Transverse colon (tissue), 4 donors: ENCODE data around the gene DYNC1LI2.

Source experiments
- CTCF ChIP-seq, 5 experiments: fragments of 200-600 bp in 3 of 5; fragments of 450-650 bp in 2 of 5; sonication (generic) in 3 of 5; IDR thresholded peaks; 1 replicate in 2 of 5; 2 replicates in 3 of 5; pipeline ENCODE4 v1.5.1; 2016 to 2017; ENCODE audit warnings: antibody characterized with exemption in 5 of 5, inconsistent platforms in 3 of 5, mild to moderate bottlenecking in 2 of 5, moderate library complexity in 1 of 5
- POLR2AphosphoS5 ChIP-seq, 3 donors: sonication (generic); formaldehyde crosslinking; IDR thresholded peaks; one replicate each; pipeline ENCODE4 v1.6.1; 2016; ENCODE audit warnings: antibody characterized with exemption in 3 of 3

GRCh38 chr16:66701516-66701915, 49.9 kb downstream of the DYNC1LI2 start:
- no peak for TF ChIP-seq CTCF (IDR thresholded peaks at IDR 0.05)
- no peak for TF ChIP-seq POLR2AphosphoS5 (IDR thresholded peaks at IDR 0.05)
